Measurements from ENCODE around the gene MEFV. TPM values are rescaled to one million over a fixed set of nuclear protein-coding genes. Genes with fewer than 3 reads are reported as not detected.
"Not testable (repeated sequence)": the region's sequence is repeated elsewhere in the genome, so short reads cannot be mapped to it uniquely, and the experiment has no call there.

MEFV gene
- total RNA-seq, 1 donor from 2014 or later, result 1.8 TPM

- no peak for DNase-seq
Measured at GRCh38 chr16:3215601-3216262, 40.7 kb downstream of the MEFV start.

GRCh38 chr16:3214904-3215600, 41.4 kb downstream of the MEFV start:
- DNase-seq, result no peak

GRCh38 chr16:3212567-3212966, 43.9 kb downstream of the MEFV start:
- no peak for DNase-seq

GRCh38 chr16:3212006-3212405, 44.4 kb downstream of the MEFV start:
- no peak for DNase-seq

GRCh38 chr16:3207086-3207953, 49.1 kb downstream of the MEFV start:
- DNase-seq, result no peak

GRCh38 chr16:3205939-3206338, 50.5 kb downstream of the MEFV start:
- DNase-seq, result not testable (repeated sequence)

- DNase-seq, result no peak
Measured at GRCh38 chr16:3202903-3203539, 53.4 kb downstream of the MEFV start.

- DNase-seq, result no peak
Measured at GRCh38 chr16:3198334-3199072, 57.9 kb downstream of the MEFV start.

GRCh38 chr16:3197694-3198333, 58.6 kb downstream of the MEFV start:
- not testable (repeated sequence) for DNase-seq

GRCh38 chr16:3195975-3196374, 60.5 kb downstream of the MEFV start:
- no peak for DNase-seq

GRCh38 chr16:3194792-3195191, 61.6 kb downstream of the MEFV start:
- DNase-seq, result no peak

- DNase-seq, result no peak
Measured at GRCh38 chr16:3193221-3194212, 62.9 kb downstream of the MEFV start.

- DNase-seq, result no peak
Measured at GRCh38 chr16:3192476-3193019, 63.9 kb downstream of the MEFV start.

Other genes with a start within 250 kb of the MEFV start
- gene CLDN9, start 243.7 kb downstream of the MEFV start, total RNA-seq, result 0.39 TPM
- gene CLDN6, start 238.4 kb downstream of the MEFV start, total RNA-seq, result 0.59 TPM
- 41.0 TPM for gene TNFRSF12A, start 236.3 kb downstream of the MEFV start, total RNA-seq
- gene HCFC1R1, start 232.7 kb downstream of the MEFV start, total RNA-seq, result 15.4 TPM
- 13.7 TPM for gene THOC6, start 232.6 kb downstream of the MEFV start, total RNA-seq
- 10.9 TPM for gene BICDL2, start 219.7 kb downstream of the MEFV start, total RNA-seq
- 0.99 TPM for gene MMP25, start 210.1 kb downstream of the MEFV start, total RNA-seq
- gene IL32, start 191.0 kb downstream of the MEFV start, total RNA-seq, result 26.5 TPM
- not detected for gene ZSCAN10, start 157.3 kb downstream of the MEFV start, total RNA-seq
- 6.1 TPM for gene ZNF205, start 144.0 kb downstream of the MEFV start, total RNA-seq
- gene ZNF213, start 121.6 kb downstream of the MEFV start, total RNA-seq, result 4.0 TPM
- not detected for gene OR1F1, start 68.4 kb downstream of the MEFV start, total RNA-seq
- gene ZNF200, start 21.5 kb downstream of the MEFV start, total RNA-seq, result 5.6 TPM
- 35.3 TPM for gene ZNF263, start 26.9 kb upstream of the MEFV start, total RNA-seq
- 10.3 TPM for gene TIGD7, start 48.8 kb upstream of the MEFV start, total RNA-seq
- 21.4 TPM for gene ZNF75A, start 48.9 kb upstream of the MEFV start, total RNA-seq
- gene OR2C1, start 99.3 kb upstream of the MEFV start, total RNA-seq, result 0.30 TPM
- 8.3 TPM for gene ZSCAN32, start 144.4 kb upstream of the MEFV start, total RNA-seq
- gene ZNF174, start 144.6 kb upstream of the MEFV start, total RNA-seq, result 5.7 TPM
- gene ZNF597, start 186.9 kb upstream of the MEFV start, total RNA-seq, result 2.6 TPM
- gene NAA60, start 187.0 kb upstream of the MEFV start, total RNA-seq, result 21.9 TPM
- gene C16orf90, start 238.9 kb upstream of the MEFV start, total RNA-seq, result not detected
- gene CLUAP1, start 244.4 kb upstream of the MEFV start, total RNA-seq, result 18.6 TPM

Data from skin of body (tissue), 2 donors.